ENCODE data around the gene FGFR4. TPM values are rescaled to one million over a fixed set of nuclear protein-coding genes. Genes with fewer than 3 reads are reported as not detected.

The FGFR4 gene
- total RNA-seq, 2 experiments from 2014 or later, result 0.64 to 1.8 TPM

- ChIA-PET POLR2A (no interaction called here), CTCF (interaction anchor here (1.5 kb wide), 1 partner anchor 10 kb away, joined by 9 read pairs; no protein-coding TSS in a partner anchor)
- Mint-ChIP-seq H3K4me1 (peaks cover 34% of the 10 kb centered on the region), H3K9me3 (no peaks in the 10 kb centered on the region), H3K27ac (peak overlapping the region; percentile 82), H3K36me3 (ENCODE audit: low read depth) (no peaks in the 10 kb centered on the region), H3K27me3 (no peaks in the 10 kb centered on the region), H3K4me3 (no peak overlapping the region)
- DNase-seq, result peak; percentile 83
These were observed 30.1 kb downstream of the FGFR4 start for GRCh38 chr5:177116631-177117373.

GRCh38 chr5:177117441-177118045, 30.8 kb downstream of the FGFR4 start:
- CTCF ChIA-PET, result interaction anchor here (1.1 to 1.5 kb wide), 2 partner anchors 9 to 30 kb away, joined by 3 to 9 read pairs; partner anchors contain the start of gene FGFR4
- POLR2A ChIA-PET, result no interaction called here
- Mint-ChIP-seq H3K4me1 (peaks cover 33% of the 10 kb centered on the region), H3K4me3 (no peak overlapping the region), H3K27ac (peak overlapping the region; percentile 82), H3K27me3 (peaks cover 1% of the 10 kb centered on the region), H3K36me3 (ENCODE audit: low read depth) (no peaks in the 10 kb centered on the region), H3K9me3 (no peaks in the 10 kb centered on the region)
- DNase-seq, result no peak

GRCh38 chr5:177122566-177122965, 35.9 kb downstream of the FGFR4 start:
- H3K9me3 Mint-ChIP-seq, result no peaks in the 10 kb centered on the region
- DNase-seq, result no peak
- no peak overlapping the region for H3K4me3 Mint-ChIP-seq
- H3K27ac Mint-ChIP-seq, result no peak overlapping the region
- POLR2A ChIA-PET, result no interaction called here
- H3K4me1 Mint-ChIP-seq, result peaks cover 2% of the 10 kb centered on the region
- no peaks in the 10 kb centered on the region for H3K36me3 Mint-ChIP-seq (ENCODE audit: low read depth)
- CTCF ChIA-PET, result interaction anchor here (1.2 to 1.3 kb wide), 3 partner anchors 9 to 465 kb away, joined by 3 to 4 read pairs (median 4); no protein-coding TSS in a partner anchor
- H3K27me3 Mint-ChIP-seq, result peaks cover 3% of the 10 kb centered on the region

DNA sequence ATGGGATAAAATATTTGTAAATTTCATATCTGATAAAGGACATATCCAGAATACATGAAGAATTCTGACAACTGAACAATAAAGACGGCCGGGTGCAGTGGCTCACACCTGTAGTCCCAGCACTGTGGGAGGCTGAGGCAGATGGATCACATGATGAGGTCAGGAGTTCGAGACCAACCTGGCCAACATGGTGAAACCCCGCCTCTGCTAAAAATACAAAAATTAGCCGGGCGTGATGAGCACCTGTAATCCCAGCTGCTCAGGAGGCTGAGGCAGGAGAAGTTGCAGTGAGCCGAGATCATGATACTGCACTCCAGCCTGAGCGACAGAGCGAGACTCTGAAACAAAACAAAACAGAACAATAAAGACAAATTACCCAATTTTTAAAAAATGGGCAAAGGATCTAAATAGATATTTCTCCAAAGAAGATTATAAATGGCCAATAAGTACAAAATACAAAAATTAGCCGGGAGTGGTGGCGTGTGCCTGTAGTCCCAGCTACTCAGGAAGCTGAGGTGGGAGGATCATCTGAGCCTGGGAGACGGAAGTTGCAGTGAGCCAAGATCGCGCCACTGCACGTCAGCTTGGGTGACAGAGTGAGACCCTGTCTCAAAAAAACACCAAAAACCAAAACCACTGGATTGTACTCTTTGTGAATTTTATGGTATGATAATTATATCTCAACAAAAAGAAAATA, 37.2 kb downstream of the FGFR4 start:
- no peaks in the 10 kb centered on the region for H3K36me3 Mint-ChIP-seq (ENCODE audit: low read depth)
- peaks cover 12% of the 10 kb centered on the region for H3K4me1 Mint-ChIP-seq
- POLR2A ChIA-PET, result no interaction called here
- H3K9me3 Mint-ChIP-seq, result peaks cover 2% of the 10 kb centered on the region
- DNase-seq, result no peak
- H3K27me3 Mint-ChIP-seq, result peaks cover 3% of the 10 kb centered on the region
- CTCF ChIA-PET, result interaction anchor here (0.9 to 1.2 kb wide), 3 partner anchors 10 to 186 kb away, joined by 3 read pairs; no protein-coding TSS in a partner anchor
- H3K4me3 Mint-ChIP-seq, result no peak overlapping the region
- no peak overlapping the region for H3K27ac Mint-ChIP-seq

- peaks cover 3% of the 10 kb centered on the region for H3K27me3 Mint-ChIP-seq
- DNase-seq, result no peak
- POLR2A ChIA-PET, result no interaction called here
These were observed 37.8 kb downstream of the FGFR4 start for GRCh38 chr5:177124486-177124991.

DNA sequence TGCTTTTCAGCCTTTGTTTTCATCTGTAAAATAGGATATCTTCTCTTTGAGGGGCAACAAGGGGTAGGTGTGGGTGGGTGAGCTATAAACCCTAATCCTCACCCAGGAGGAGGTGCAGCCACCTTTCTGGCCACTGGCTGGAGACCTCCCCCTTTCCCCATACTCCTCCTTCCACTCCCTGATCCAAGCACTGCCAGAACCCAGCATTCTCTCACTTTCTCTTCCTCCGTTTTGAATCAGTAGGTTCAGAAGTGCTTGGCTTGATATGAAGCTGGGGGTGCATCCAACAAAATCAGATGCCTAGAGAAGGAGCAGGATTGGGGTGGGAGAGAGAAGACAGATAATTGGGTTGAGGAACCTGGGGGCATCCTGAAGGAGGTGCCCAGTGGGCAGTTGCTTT, 40.1 kb downstream of the FGFR4 start:
- peaks cover 31% of the 10 kb centered on the region for H3K4me1 Mint-ChIP-seq

More at GRCh38 chr5:177124486-177124991, 37.8 kb downstream of the FGFR4 start:
- no peaks in the 10 kb centered on the region for H3K36me3 Mint-ChIP-seq (ENCODE audit: low read depth)
- peaks cover 2% of the 10 kb centered on the region for H3K9me3 Mint-ChIP-seq
- CTCF ChIA-PET, result interaction anchor here (0.9 to 1.2 kb wide), 3 partner anchors 11 to 185 kb away, joined by 3 read pairs; no protein-coding TSS in a partner anchor
- no peak overlapping the region for H3K4me3 Mint-ChIP-seq
- H3K27ac Mint-ChIP-seq, result no peak overlapping the region
- peaks cover 18% of the 10 kb centered on the region for H3K4me1 Mint-ChIP-seq

GRCh38 chr5:177128551-177128981, 41.9 kb downstream of the FGFR4 start:
- Mint-ChIP-seq H3K4me1 (peaks cover 33% of the 10 kb centered on the region), H3K4me3 (peak overlapping the region; percentile 5), H3K9me3 (peaks cover 2% of the 10 kb centered on the region), H3K27me3 (no peaks in the 10 kb centered on the region), H3K27ac (peak overlapping the region; percentile 73), H3K36me3 (ENCODE audit: low read depth) (no peaks in the 10 kb centered on the region)
- ChIA-PET POLR2A (no interaction called here), CTCF (interaction anchor here (0.6 to 1.9 kb wide), 10 partner anchors 9 to 468 kb away, joined by 3 to 10 read pairs (median 3); no protein-coding TSS in a partner anchor)
- no peak for DNase-seq

More for the DNA sequence above, 40.1 kb downstream of the FGFR4 start:
- Mint-ChIP-seq H3K27ac (no peak overlapping the region), H3K36me3 (ENCODE audit: low read depth) (no peaks in the 10 kb centered on the region), H3K9me3 (peaks cover 2% of the 10 kb centered on the region), H3K4me3 (no peak overlapping the region), H3K27me3 (peaks cover 3% of the 10 kb centered on the region)
- CTCF ChIA-PET, result interaction anchor here (1.1 to 1.9 kb wide), 4 partner anchors 9 to 183 kb away, joined by 3 to 9 read pairs (median 6); no protein-coding TSS in a partner anchor
- POLR2A ChIA-PET, result no interaction called here
- no peak for DNase-seq

GRCh38 chr5:177130211-177131018, 43.7 kb downstream of the FGFR4 start:
- H3K4me3 Mint-ChIP-seq, result no peak overlapping the region
- CTCF ChIA-PET, result interaction anchor here (1.9 kb wide), 1 partner anchor 274 kb away, joined by 4 read pairs; no protein-coding TSS in a partner anchor
- H3K27ac Mint-ChIP-seq, result no peak overlapping the region
- DNase-seq, result no peak
- H3K9me3 Mint-ChIP-seq, result peaks cover 2% of the 10 kb centered on the region
- peaks cover 38% of the 10 kb centered on the region for H3K4me1 Mint-ChIP-seq
- peaks cover 9% of the 10 kb centered on the region for H3K36me3 Mint-ChIP-seq (ENCODE audit: low read depth)
- POLR2A ChIA-PET, result no interaction called here
- no peaks in the 10 kb centered on the region for H3K27me3 Mint-ChIP-seq

DNA sequence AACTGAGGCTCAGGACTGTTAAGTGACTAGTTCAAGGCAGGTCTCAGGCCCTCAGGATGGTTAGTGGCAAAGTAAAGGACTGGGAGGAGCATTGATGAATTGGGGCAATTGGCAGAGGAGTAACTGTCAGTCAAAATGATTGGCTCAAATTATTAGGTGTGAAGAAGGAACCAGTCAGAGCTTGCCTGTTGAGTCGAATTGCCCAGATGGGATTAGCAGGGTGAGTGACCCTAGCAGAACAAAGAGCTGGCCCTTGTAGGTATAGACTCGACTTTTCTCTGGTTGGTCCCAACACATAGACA, 44.3 kb downstream of the FGFR4 start:
- POLR2A ChIA-PET, result interaction anchor here (0.6 kb wide), 1 partner anchor 578 kb away, joined by 3 read pairs; no protein-coding TSS in a partner anchor
- no peak overlapping the region for H3K27ac Mint-ChIP-seq
- H3K4me3 Mint-ChIP-seq, result no peak overlapping the region
- H3K27me3 Mint-ChIP-seq, result no peaks in the 10 kb centered on the region
- peaks cover 42% of the 10 kb centered on the region for H3K4me1 Mint-ChIP-seq
- CTCF ChIA-PET, result no interaction called here
- H3K36me3 Mint-ChIP-seq (ENCODE audit: low read depth), result peaks cover 13% of the 10 kb centered on the region
- H3K9me3 Mint-ChIP-seq, result peaks cover 2% of the 10 kb centered on the region
- DNase-seq, result no peak

- H3K27me3 Mint-ChIP-seq, result no peaks in the 10 kb centered on the region
- peak overlapping the region; percentile 1 for H3K4me3 Mint-ChIP-seq
- ChIA-PET CTCF (no interaction called here), POLR2A (interaction anchor here (0.6 kb wide), 1 partner anchor 579 kb away, joined by 3 read pairs; no protein-coding TSS in a partner anchor)
- no peak for DNase-seq
- H3K27ac Mint-ChIP-seq, result peak overlapping the region; percentile 81
- peaks cover 2% of the 10 kb centered on the region for H3K9me3 Mint-ChIP-seq
- peaks cover 48% of the 10 kb centered on the region for H3K4me1 Mint-ChIP-seq
- H3K36me3 Mint-ChIP-seq (ENCODE audit: low read depth), result peaks cover 18% of the 10 kb centered on the region
These were observed 44.8 kb downstream of the FGFR4 start for GRCh38 chr5:177131352-177132135.

All from activated CD4-positive, alpha-beta T cell treated with anti-CD3 and anti-CD28 coated beads, Interleukin-2, amount 10 ng/mL, durations not matched to agents 7 days and 5 days (primary cell).